Measurements from ENCODE around the gene PITPNC1. TPM values are rescaled to one million over a fixed set of nuclear protein-coding genes. Genes with fewer than 3 reads are reported as not detected.

Gene PITPNC1
- total RNA-seq, 4 donors from 2014 or later: 4.1 to 45.1 (median 8.7) TPM

- no peak overlapping the region for H3K4me3 ChIP-seq
- no peak for TF ChIP-seq POLR2A (IDR thresholded peaks at IDR 0.05)
- no peak for TF ChIP-seq CTCF (IDR thresholded peaks at IDR 0.05)
- intact Hi-C loops (cut with DNase I; ENCODE audit: low total_unique reads): no loop called here
- no peaks in the 10 kb centered on the region for H3K9me3 ChIP-seq
- no peaks in the 10 kb centered on the region for H3K4me1 ChIP-seq
- peak in 1 of 2 donors; percentile 37 for DNase-seq
- no peaks in the 10 kb centered on the region for H3K27me3 ChIP-seq
- H3K36me3 ChIP-seq: no peaks in the 10 kb centered on the region
- H3K27ac ChIP-seq: peak overlapping the region in 1 of 2 donors; percentile 52
These were observed 13.7 kb downstream of the PITPNC1 start for GRCh38 chr17:67390646-67391361.

GRCh38 chr17:67392111-67392510 lies 15.0 kb downstream of the PITPNC1 start:
- DNase-seq: no peak
- Histone ChIP-seq H3K9me3 (no peaks in the 10 kb centered on the region), H3K36me3 (no peaks in the 10 kb centered on the region), H3K4me3 (no peak overlapping the region), H3K27ac (no peak overlapping the region), H3K27me3 (no peaks in the 10 kb centered on the region), H3K4me1 (no peaks in the 10 kb centered on the region)
- intact Hi-C loops (cut with DNase I; ENCODE audit: low total_unique reads): no loop called here
- no peak for TF ChIP-seq CTCF (IDR thresholded peaks at IDR 0.05)

GRCh38 chr17:67393809-67394397 lies 16.8 kb downstream of the PITPNC1 start:
- intact Hi-C loops (cut with DNase I; ENCODE audit: low total_unique reads): no loop called here
- Histone ChIP-seq H3K36me3 (no peaks in the 10 kb centered on the region), H3K27ac (no peak overlapping the region), H3K9me3 (no peaks in the 10 kb centered on the region), H3K27me3 (no peaks in the 10 kb centered on the region), H3K4me3 (no peak overlapping the region), H3K4me1 (no peaks in the 10 kb centered on the region)
- DNase-seq: no peak
- TF ChIP-seq CTCF (IDR thresholded peaks at IDR 0.05) (no peak), POLR2A (IDR thresholded peaks at IDR 0.05) (no peak)

- H3K36me3 ChIP-seq: no peaks in the 10 kb centered on the region
- H3K9me3 ChIP-seq: no peaks in the 10 kb centered on the region
- no peaks in the 10 kb centered on the region for H3K4me1 ChIP-seq
- intact Hi-C loops (cut with DNase I; ENCODE audit: low total_unique reads): no loop called here
- TF ChIP-seq POLR2A (IDR thresholded peaks at IDR 0.05): no peak
- no peak for TF ChIP-seq CTCF (IDR thresholded peaks at IDR 0.05)
- no peak for DNase-seq
- no peak overlapping the region for H3K27ac ChIP-seq
- H3K27me3 ChIP-seq: no peaks in the 10 kb centered on the region
- H3K4me3 ChIP-seq: no peak overlapping the region
These were observed 22.6 kb downstream of the PITPNC1 start for GRCh38 chr17:67399676-67400075.

- H3K36me3 ChIP-seq: no peaks in the 10 kb centered on the region
These were observed 23.1 kb downstream of the PITPNC1 start for GRCh38 chr17:67400193-67400592.

More at GRCh38 chr17:67400193-67400592, 23.1 kb downstream of the PITPNC1 start:
- H3K27ac ChIP-seq: no peak overlapping the region
- no peak for TF ChIP-seq CTCF (IDR thresholded peaks at IDR 0.05)
- TF ChIP-seq POLR2A (IDR thresholded peaks at IDR 0.05): no peak
- intact Hi-C loops (cut with DNase I; ENCODE audit: low total_unique reads): no loop called here
- H3K4me1 ChIP-seq: no peaks in the 10 kb centered on the region
- DNase-seq: no peak
- no peaks in the 10 kb centered on the region for H3K27me3 ChIP-seq
- no peak overlapping the region for H3K4me3 ChIP-seq
- no peaks in the 10 kb centered on the region for H3K9me3 ChIP-seq

All from uterus (tissue), 4 donors.